ENCODE results near the gene TSEN54.

GRCh38 chr17:75521951-75522727, 5.8 kb downstream of the TSEN54 start:
- TF ChIP-seq REST (IDR thresholded peaks at IDR 0.05; ENCODE audit: insufficient replicate concordance, low read depth) (no peak), CTCF (IDR thresholded peaks at IDR 0.05; ENCODE audit: insufficient read depth, low read length) (no peak)
